GM11168 (cell line): ENCODE results near the gene WNT3.
"Not testable (repeated sequence)": the region's sequence is repeated elsewhere in the genome, so short reads cannot be mapped to it uniquely, and the experiment has no call there.

ENCODE experiments used
- in situ Hi-C: fragments of 300-500 bp; cut with MboI; formaldehyde crosslinking; loops from one replicate; pipeline ENCODE4 v1.12.0; 2022; ENCODE audit warnings: low sequenced_read_pairs; ENCODE audit not compliant: unreplicated experiment

The WNT3 gene, protein sequence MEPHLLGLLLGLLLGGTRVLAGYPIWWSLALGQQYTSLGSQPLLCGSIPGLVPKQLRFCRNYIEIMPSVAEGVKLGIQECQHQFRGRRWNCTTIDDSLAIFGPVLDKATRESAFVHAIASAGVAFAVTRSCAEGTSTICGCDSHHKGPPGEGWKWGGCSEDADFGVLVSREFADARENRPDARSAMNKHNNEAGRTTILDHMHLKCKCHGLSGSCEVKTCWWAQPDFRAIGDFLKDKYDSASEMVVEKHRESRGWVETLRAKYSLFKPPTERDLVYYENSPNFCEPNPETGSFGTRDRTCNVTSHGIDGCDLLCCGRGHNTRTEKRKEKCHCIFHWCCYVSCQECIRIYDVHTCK

DNA sequence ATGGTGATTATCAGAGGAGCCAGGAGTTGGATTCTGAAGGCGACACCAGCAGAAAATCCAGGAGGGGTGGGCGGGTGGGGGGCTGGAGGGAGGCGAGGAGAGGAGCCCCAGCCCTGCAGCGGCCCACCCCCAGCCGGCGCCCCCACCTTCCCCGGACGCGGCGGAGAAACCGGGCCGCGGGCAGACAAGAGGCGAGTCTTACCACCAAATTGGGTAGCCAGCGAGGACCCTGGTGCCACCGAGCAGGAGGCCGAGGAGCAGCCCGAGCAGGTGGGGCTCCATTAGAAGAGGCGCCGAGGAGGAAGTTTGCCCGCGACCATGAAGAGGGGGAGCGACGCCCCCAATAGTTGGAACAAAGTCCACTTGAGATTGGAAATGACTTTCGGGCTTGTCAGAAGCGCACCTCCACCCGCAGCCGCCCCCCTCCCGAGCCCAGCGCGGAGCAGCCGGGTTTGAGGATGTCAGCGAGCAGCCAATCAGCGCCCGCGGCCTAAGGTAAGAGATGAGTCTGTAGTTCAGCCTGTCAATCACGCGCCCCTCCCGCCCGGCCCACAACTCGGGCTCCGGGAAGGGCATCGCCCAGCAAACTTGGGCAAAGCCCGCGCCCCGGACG is at the start of gene WNT3:
Gene WNT3 (minus strand): TSS at position 377 of the 613 bp plus-strand sequence. CDS start 95 bp downstream, at position 282.
- in situ Hi-C loops, result no loop called here

DNA sequence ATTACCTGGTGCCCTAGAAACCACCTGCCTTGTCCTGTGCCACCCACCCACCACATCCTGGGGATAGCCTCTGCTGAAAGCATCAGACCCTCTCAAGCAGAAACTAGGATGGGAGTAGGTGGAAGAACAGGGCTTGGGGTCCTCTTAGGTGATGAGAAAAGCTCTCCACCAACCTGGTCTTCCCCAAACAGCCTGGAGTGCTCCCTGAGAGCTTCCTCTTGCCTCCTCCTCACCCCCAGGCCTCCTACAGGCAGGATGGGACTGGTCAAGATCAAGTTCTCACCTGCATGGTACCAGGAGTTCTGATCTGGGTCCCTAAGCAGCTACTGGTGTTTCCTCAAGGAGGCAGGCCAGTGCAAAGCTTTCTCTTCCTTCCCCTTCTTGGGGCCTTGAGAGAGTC is 48.3 kb upstream of the WNT3 start:
- in situ Hi-C loops, result no loop called here

DNA sequence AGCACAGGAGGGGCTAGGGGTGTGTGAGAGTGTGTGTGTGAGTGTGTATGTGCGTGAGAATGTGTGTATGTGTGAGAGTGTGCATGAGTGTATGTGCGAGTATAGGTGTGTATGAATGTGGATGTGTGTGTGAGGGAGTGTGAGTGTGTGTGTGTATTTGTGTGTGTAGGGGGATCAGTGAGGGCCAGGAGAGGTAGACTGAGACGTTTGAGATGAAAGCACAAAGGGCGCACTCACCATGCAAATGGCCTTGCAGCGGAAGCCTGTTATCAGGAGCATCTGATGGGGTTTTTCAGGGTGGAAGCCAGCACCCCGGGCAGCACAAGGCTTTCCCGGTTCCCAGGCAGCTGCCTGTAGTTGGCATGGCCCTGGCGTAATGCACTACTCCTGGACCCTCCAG is 47.8 kb upstream of the WNT3 start:
- in situ Hi-C loops, result no loop called here

DNA sequence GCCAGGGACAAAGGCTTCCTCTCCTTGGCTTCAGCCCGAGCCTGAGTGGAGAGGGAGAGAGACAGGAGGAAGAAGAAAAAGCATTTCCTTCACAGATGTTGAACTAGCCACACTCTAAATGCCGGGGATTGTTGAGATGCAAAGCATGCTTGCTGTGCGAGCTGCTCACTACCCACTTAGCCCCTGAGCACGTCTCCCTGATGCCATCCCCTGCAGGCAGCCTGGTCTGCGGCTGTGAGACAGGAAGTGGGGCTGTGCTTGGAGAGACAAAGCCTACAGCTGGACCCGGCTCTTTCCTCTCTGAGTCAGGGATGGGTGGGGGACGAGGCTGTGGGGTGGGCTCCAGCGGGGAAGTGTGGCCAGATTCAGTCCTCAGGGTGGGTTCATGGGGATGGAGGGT is 46.6 kb upstream of the WNT3 start:
- in situ Hi-C loops, result no loop called here

DNA sequence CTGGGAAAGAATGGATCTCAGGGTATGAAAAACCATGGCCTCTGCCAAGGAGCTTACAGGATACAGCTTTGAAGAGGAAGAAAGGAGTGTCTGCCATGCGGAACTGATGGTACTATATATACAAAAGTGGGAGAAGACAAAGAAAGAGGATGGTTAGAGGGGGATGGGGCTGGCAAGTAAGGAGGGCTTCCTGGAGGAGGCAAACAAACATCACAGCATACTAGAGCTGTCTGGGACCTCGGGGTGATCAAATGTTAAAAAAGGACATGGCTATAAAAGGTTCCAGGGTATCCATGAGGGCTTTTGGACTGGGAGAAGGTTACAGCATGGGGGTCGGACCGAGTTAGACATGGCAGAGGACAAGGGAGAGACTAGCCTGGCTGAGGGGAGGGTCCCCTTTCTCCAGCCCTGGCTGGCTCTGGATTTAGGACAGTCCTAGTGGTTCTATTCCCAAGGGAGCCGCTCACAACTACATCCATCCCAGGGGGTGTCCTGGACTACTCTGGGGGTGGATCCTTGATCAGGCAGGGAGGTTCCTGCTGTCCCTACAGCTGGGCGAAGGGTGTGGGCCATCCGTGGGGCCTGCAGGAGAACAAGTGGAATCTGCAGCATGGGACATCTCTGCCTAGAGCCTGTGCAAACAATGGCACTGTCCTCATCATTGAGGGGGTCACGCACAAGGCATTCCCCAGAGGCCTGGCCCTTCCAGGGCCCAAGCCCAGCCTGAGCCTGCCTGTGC is 45.1 kb upstream of the WNT3 start:
- in situ Hi-C loops, result no loop called here

DNA sequence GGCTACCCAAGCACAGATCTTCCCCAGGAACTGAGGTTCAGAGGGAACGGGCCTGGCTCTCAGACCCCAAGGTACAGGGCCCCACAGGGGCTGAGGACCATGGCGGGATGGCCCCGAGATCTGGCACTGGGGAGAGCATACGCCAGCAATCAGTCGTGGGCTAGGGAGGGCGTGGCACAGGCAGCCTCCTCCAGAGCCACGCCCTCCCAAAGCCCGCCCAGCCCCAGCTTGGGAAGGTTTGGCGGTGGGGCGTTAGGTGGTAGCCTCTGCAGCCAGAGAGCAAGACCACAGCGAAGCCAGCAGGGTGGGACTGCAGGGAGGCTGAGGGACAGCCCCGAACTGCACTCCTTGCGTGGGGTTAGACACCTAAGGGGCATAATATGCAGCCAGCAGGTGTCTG is 44.5 kb upstream of the WNT3 start:
- in situ Hi-C loops, result no loop called here

DNA sequence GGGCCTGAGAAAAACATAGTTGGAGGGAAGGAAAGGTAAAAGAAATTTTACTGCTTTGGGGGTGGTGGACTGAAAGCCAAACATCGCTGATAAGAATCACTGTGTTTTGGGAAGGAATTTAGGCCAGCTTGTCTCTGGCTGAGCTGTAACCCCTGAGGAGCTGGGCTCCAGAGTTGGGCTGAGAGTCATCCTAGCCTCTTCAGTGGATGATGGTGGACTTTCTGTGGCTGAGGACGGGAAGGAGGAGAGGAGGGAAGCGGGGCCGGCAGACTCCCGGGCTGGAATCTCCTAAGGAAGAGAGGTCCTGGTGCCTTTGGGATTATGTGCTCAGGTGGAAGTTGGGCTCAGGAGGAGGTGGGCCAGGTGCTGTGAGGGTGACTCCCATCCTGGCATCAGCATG is 41.5 kb upstream of the WNT3 start:
- in situ Hi-C loops, result no loop called here

DNA sequence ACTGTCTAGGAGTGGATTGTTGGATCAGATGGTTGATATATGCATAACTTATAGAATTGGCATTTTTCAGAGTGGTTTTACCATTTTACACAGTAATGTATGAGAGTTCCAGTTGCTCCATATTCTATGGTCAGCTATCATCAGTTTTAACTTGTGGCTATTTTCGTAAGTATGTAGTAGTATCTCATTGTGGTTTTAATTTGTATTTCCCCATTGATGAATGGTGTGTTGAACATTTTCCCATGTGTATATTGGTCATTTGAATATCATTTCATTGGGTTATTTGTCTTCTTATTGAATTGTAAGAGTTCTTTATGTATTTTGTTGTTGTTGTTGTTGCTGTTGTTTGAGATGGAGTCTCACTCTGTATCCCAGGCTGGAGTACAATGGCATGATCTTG is 39.1 kb upstream of the WNT3 start:
- in situ Hi-C loops, result no loop called here

DNA sequence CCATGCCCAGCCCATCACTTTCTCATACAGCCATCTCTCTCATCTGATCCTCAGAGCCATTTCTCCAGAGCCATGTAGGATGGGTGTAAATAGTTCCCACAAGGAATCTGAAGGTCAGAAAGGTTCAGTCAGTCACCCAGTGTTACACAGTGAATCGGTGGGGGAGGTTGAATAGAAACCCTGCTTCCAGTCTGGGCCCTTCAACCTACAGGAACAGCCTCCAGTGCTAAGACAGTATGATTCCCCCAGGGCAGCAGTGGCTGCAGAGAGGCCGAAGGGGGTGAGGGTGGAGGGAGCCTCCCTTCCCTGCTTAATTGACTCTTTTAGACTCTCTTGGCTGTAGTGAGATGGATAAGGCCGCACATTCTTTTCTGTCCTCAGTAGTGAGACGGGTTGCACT is 36.5 kb upstream of the WNT3 start:
- in situ Hi-C loops, result no loop called here

DNA sequence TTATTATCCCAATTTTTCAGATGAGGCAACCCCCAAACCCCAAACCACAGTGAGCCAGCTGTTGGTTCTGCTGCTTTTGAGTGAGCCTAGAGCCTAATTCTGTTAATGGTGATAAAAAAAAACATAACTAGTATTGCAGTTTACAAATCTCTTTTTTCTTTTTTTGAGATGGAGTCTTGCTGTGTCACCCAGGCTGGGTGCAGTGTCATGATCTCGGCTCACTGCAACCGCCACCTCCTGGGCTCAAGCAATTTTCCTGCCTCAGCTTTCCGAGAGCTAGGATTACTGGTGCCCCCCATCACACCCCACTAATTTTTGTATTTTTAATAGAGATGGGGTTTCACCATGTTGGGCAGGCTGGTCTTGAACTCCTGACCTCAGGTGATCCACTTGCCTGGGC is 36.0 kb upstream of the WNT3 start:
- in situ Hi-C loops, result no loop called here

DNA sequence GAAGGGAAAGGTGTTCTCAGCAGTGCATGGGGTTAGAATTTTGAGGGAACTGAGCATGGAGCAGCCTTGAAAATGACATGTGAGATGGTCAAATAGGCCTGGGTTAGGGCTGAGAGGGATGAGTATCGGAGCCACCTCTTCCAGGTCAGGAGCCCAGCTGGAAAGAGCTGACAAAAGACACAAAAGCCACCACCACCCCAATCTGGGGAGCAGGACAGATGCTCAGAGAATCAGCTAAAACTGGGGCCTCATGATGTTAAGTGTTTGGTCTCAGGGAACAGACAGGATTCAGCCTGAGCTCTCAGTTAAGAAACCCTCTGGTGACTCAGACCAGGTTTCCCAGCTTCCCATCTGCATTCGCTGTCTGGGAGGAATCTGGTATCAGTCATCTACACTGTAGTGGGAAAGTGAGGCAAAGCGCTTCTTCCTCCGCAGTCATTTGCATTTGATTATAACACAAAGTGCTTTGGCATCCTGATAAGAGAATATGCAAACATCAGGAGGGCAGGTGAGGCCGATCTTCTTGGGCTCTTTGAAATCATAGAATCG is 35.5 kb upstream of the WNT3 start:
- in situ Hi-C loops, result no loop called here

DNA sequence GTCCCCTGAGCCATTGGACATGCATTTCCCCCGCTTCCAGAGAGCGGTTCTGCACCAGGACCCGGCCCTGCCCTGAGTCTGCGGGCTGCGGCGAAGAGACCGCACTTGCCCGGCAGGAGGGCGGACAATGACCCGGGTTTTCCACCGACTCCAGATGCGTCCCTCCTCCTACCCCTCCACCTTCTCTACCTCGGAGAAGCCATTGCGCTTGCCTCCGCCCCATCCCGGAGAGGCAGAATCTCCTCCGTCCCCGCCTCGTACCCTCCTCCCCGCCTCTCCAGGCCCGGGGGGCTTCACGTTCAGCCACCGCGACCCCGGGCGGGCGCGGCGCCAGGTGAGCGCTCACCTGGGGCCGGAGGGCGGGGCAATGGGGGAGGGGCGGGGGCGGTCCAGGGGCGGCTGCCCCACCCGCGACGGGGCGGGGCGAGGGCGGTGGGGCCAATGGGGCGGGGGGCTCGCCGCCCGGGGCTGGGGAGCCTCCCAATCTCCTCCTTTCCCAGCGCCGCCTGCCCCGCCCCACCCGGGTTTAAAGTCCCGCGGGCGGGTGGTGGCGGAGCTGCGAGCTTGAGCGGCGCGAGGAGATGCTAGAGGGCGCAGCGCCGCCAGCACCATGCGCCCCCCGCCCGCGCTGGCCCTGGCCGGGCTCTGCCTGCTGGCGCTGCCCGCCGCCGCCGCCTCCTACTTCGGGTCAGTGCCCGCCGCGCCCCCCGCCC is 32.7 kb upstream of the WNT3 start, which contains the start of gene WNT9B:
Gene WNT9B (plus strand): TSS at position 555 of the 713 bp plus-strand sequence. CDS start 56 bp downstream, at position 611.
- in situ Hi-C loops, result no loop called here

DNA sequence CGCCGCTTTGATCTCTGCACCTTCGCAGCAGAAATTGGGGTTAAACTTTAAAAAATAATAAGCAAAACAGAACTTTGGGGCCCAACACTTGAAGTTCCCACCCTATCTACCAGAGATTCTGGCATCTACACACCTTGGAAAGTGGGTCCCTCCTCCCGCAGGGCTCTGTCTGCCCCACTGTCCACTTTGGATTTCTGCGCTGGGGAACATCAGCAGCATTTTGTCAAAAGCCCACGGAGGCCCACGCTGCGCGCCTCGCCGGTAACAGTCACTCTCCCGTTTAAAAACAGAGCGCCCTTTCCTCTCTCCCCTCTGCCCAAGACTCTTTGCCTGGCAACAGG is 32.2 kb upstream of the WNT3 start:
- in situ Hi-C loops, result no loop called here

DNA sequence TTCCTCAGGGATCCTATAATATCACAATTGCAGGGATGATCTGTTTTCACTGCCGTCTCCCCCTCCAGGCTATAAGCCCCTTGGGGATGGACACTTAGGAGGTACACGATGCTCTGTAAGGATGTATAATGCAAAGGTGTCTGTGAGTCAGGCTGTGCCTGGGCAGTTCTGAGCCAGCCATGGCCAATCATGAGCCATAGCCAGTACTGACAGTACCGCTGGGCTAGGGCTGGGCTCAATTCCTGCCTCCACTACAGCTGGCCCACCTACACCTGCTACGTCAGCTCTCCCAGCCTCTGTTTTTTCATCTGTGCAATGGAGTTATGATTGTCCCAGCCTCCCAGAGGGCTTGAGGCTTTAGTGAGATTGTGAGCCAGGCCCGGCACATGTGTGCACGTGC is 30.0 kb upstream of the WNT3 start:
- in situ Hi-C loops, result no loop called here

DNA sequence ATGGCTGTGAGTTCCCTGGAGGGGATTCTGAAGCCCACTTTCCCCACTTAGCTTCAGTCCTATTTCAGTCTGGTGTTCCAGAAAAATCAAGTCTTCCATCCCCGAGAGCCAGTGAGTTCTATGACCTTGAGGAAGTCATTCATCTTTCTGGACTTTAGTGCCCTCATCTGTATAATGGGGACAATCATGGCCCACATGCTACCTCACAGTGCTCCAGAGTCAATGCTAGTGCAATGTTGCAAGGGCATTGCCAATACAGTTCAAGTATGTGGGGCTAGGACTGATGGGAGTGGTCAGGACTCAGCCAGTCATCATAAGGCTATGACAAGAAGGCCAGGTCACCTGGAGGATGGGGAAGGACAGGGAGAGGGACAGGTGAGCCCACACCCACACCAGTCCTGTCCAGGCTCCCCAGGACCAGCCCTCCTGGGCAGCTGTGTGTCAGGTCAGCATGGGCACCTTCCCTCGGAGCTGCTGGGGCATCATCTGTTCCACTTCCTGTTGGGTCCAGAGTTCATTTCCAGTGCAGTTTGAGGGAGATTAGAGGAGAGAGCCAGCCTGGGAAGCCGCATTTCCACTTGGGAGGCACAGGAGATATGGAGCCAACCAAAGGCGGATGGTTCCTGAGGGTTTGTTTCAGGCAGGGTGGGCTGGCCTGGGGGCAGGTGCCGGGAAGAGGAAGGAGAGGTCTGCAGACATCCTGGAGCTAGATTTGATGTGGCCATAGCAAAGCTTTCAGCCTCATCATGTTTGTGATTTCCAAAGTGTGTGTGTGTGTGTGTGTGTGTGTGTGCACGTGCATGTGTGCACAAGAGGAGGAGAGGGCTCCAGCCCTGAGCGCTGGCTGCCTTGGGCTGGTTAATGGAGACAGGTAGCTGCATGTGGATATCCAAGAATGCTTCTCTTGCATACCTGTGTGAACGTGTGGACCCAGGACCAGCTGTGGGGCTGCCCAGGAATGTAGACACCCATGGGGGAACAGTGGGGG is 29.0 kb upstream of the WNT3 start:
- in situ Hi-C loops, result no loop called here

DNA sequence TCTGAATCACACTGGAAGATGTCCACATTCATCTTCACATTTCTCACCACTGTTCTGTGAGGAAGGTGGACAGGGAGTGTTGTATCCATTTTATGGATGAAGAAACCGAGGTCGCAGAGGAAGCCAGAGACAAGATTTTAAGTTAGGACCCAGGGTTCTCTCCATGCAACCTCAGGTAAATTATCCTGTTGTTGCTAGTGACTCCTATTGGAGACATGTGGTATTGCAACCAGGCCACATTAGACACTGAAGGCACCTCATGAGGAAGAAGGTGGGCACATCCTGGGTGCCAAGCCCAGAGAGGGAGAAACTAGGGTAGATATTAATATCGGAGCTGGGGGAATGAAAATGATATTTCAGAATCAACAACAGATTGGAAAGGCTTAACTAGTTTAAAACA is 24.3 kb upstream of the WNT3 start:
- in situ Hi-C loops, result no loop called here

DNA sequence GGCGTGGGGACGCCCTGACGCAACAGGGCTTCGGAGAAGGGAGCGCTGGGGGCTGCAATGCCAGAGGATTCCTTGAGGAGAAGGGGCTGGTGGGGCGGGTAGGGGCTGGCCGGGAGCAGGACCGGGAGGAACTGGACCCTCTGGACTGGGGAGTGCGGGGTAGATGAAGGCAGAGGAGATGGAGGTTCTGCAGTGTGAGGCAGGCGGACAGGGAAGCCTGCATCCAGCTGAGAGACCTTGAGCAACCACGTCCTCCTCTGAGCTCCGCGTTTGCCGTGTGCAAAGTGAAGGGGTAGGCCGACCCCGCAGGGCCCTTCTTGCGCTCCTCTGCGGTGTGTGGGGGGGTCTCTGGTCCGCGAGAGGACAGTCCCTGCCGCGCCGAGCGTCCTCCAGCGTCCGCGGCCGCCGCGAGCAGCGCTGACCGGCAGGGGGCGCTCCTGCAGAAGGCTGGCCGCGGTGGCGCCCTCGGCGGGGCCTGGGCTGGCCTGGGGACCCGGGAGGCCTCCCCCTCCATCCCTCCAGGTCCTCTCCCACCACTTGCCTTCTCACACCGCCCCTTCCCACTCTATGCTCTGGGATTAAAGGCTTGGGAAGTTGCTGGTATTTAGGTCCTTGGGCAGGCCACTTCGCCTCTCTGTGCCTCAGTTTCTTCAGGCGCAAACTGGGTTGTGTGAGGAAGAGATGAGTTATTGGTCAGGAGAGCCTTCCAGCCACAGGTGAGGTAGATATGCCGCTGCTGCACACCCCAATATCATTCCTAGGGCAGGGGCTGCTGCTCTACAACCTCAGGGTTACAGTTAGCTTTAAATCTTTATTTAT is 23.3 kb upstream of the WNT3 start:
- in situ Hi-C loops, result no loop called here

DNA sequence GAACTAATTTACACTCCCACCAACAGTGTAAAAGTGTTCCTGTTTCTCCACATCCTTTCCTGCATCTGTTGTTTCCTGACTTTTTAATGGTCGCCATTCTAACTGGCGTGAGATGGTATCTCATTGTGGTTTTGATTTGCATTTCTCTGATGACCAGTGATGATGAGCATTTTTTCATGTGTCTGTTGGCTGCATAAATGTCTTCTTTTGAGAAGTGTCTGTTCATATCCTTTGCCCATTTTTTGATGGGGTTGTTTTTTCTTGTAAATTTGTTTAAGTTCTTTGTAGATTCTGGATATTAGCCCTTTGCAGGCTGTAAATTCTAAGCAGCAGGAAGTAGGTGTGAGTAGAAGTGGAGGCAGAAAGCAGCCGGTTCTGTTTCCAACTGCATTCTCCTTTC is 22.1 kb upstream of the WNT3 start:
- in situ Hi-C loops, result not testable (repeated sequence)

DNA sequence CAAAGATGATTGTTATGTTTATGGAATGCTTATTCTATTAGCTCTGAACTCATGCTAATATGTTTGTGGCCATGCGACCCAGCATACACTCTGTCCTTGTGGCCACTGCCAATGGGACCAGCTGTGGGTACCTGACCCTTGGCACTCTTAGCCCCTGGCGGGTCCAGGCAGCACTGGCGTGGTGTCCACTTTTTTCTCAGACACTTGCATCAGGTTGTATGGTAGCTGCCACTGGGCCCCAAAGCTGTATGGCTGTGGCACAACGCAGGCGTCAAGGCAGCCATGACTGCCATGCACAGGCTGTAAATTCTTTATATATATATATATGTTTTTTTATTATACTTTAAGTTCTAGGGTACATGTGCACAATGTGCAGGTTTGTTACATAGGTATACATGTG is 20.7 kb upstream of the WNT3 start:
- in situ Hi-C loops, result no loop called here
